Measurements from ENCODE around the gene SIN3B.

Gene SIN3B

DNA sequence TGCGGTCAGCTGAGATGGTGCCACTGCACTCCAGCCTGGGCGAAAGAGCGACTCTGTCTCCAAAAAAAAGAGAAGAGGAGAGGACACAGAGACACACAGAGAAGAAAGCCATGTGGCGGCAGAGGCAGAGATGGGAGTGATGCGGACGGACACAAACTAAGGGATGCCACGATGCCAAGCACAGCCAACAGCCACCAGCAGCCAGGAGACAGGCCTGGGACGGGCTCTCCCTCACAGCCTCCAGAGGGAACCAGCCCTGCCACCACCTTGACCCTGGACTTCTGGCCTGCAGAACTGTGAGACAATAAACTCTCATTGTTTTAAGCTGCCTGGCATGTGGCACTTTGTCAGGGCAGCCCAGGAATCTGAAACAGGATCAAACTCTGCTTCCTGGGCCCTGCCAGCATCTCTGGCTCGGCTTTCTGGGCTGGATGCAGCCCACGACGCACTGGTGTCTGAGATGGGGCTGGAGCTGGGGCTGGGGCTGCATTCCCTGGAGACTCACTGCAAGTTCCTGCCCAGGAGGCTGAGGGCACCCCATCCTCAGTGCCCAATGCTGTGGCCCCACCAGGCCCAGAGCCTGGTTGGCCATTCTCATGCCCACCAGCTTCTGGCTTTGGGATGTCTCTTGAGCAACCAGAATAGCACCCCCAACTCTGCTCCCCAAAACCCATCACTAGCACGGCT lies 62.6 kb downstream of the SIN3B start:
- no peak for TF ChIP-seq FOXA1 (IDR thresholded peaks at IDR 0.05)
- TF ChIP-seq CTBP1 (IDR thresholded peaks at IDR 0.05; ENCODE audit: borderline replicate concordance) = no peak
- TF ChIP-seq SP1 (IDR thresholded peaks at IDR 0.05) = no peak
- TF ChIP-seq L3MBTL2 (conservative IDR thresholded peaks at IDR 0.05) = no peak
- no peak for TF ChIP-seq ELF4 (IDR thresholded peaks at IDR 0.05)
- TF ChIP-seq ARNT (IDR thresholded peaks at IDR 0.05) = no peak
- TF ChIP-seq, protein P1, sequence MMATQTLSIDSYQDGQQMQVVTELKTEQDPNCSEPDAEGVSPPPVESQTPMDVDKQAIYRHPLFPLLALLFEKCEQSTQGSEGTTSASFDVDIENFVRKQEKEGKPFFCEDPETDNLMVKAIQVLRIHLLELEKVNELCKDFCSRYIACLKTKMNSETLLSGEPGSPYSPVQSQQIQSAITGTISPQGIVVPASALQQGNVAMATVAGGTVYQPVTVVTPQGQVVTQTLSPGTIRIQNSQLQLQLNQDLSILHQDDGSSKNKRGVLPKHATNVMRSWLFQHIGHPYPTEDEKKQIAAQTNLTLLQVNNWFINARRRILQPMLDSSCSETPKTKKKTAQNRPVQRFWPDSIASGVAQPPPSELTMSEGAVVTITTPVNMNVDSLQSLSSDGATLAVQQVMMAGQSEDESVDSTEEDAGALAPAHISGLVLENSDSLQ (IDR thresholded peaks at IDR 0.05) = no peak
- no peak for TF ChIP-seq HDGF (IDR thresholded peaks at IDR 0.05; ENCODE audit: borderline replicate concordance)
- TF ChIP-seq SUZ12 (IDR thresholded peaks at IDR 0.05) = no peak
- CTCF ChIA-PET = no interaction called here
- no peak for DNase-seq (ENCODE audit: extremely low spot score)
- POLR2A ChIA-PET = no interaction called here

DNA sequence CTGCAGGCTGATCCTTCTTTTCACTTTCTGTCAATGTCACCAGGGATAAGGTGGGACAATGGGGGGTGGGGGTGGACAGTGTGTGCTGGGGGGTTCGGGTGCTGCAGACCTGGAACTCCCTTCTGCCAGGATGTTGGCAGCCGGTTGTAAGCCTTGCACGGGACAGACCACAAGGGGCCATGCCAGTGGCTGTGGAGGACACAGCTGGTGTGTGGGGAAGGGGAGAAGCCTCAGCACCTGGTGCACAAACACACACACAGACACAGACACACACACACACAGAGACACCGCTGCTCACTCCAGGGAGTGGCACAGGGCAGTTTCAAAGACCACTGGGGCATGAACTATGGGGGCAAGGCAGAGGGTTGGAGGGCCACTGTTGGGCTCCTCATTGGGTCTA lies 63.2 kb downstream of the SIN3B start:
- DNase-seq (ENCODE audit: extremely low spot score) = no peak
- TF ChIP-seq SUZ12 (IDR thresholded peaks at IDR 0.05) (no peak), ELF4 (IDR thresholded peaks at IDR 0.05) (no peak), FOXK2 (IDR thresholded peaks at IDR 0.05) (no peak), BHLHE40 (IDR thresholded peaks at IDR 0.05; ENCODE audit: borderline replicate concordance) (no peak), FOXM1 (IDR thresholded peaks at IDR 0.05; ENCODE audit: borderline replicate concordance) (no peak)
- ChIA-PET POLR2A (no interaction called here), CTCF (no interaction called here)

DNA sequence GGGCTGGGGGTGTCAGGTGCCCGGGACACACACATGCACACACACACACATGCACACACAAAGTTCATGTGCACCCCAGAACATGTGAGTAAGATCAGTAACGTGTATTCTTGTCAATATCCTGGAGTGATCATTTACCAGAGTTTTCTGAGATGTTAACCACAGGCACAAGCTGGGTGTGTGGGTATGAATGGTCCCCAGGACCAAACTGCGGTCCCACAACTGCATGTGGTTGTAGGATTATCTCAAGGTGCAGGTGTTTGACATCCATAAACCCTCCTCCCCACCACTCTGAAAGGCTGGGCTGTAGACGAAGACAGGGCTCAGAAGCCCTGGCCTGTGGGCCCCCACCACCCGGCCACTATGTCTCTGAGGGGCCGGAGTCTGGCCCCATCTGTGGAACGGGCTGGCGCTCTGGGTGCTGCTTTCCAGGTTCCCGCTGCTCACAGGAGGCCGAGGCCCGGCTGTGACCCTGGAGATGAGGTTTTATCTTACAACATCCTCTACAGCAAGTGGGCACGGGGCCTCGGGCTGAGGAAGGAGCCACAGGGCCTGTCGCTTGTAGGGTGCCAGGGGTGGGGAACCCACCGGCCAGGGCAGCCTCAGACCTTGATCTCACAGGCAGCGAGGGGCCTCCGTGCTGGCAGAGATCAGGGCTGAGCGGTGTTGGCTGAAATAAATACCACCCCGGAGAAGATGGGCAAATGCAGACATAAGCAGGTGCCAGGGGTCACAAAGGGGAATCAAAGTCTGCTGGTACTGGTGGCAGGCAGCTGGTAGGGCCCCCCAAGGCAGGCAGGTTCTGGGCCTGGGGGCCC lies 63.9 kb downstream of the SIN3B start:
- POLR2A ChIA-PET = no interaction called here
- no peak for TF ChIP-seq CTBP1 (IDR thresholded peaks at IDR 0.05; ENCODE audit: borderline replicate concordance)
- no peak for TF ChIP-seq ARNT (IDR thresholded peaks at IDR 0.05)
- no peak for TF ChIP-seq SP1 (IDR thresholded peaks at IDR 0.05)
- no peak for TF ChIP-seq SUZ12 (IDR thresholded peaks at IDR 0.05)
- no peak for TF ChIP-seq NFRKB (IDR thresholded peaks at IDR 0.05)
- TF ChIP-seq, protein P1 (IDR thresholded peaks at IDR 0.05) = no peak
- no peak for TF ChIP-seq FOXK2 (IDR thresholded peaks at IDR 0.05)
- no peak for TF ChIP-seq FOXM1 (IDR thresholded peaks at IDR 0.05; ENCODE audit: borderline replicate concordance)
- TF ChIP-seq ELF4 (IDR thresholded peaks at IDR 0.05) = no peak
- TF ChIP-seq HDGF (IDR thresholded peaks at IDR 0.05; ENCODE audit: borderline replicate concordance) = no peak
- TF ChIP-seq ZNF384 (IDR thresholded peaks at IDR 0.05) = no peak
- CTCF ChIA-PET = no interaction called here
- no peak for DNase-seq (ENCODE audit: extremely low spot score)

DNA sequence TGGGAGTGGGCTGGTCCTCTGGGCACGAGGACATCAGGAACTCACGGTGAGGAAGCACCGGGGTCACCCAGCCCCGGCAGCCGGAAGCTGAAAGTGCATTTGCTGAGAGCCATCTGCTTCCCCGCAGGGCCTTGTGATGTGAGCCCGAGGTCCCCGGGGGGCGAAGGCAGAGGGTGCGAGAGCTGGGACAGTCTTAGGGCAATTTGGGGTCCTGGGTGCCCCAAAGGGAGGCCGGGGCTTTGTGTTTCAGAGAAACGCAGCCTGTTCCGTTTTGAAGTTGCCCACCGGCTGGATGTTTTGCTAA lies 64.4 kb downstream of the SIN3B start:
- DNase-seq (ENCODE audit: extremely low spot score) = no peak
- CTCF ChIA-PET = no interaction called here
- no peak for TF ChIP-seq SUZ12 (IDR thresholded peaks at IDR 0.05)
- no peak for TF ChIP-seq L3MBTL2 (conservative IDR thresholded peaks at IDR 0.05)
- TF ChIP-seq, protein P1 (IDR thresholded peaks at IDR 0.05) = no peak
- TF ChIP-seq FOXK2 (IDR thresholded peaks at IDR 0.05) = no peak
- no peak for TF ChIP-seq NFRKB (IDR thresholded peaks at IDR 0.05)
- no peak for TF ChIP-seq SP1 (IDR thresholded peaks at IDR 0.05)
- POLR2A ChIA-PET = no interaction called here

DNA sequence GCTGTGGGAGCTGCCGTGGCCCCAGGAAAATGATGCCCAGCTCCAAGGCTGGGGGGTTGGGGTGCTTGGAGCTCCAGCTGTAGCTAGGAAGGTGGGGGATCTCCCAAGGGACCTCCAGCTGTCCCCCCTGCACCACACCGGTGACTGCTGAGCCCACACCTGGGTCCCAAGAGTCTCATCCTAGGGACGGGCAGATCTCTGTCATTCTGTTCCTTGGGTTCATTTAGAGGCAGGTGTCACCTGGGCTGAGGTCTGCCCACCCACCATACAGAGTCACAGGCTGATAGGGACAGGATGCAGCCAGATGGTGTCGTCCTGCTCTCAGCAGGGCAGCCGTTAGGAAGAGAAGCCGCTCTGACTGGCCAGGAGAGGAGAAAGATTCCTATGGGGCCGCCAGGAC lies 64.9 kb downstream of the SIN3B start:
- no peak for DNase-seq (ENCODE audit: extremely low spot score)
- ChIA-PET POLR2A (no interaction called here), CTCF (no interaction called here)
- TF ChIP-seq ARNT (IDR thresholded peaks at IDR 0.05) (no peak), HDGF (IDR thresholded peaks at IDR 0.05; ENCODE audit: borderline replicate concordance) (no peak), BHLHE40 (IDR thresholded peaks at IDR 0.05; ENCODE audit: borderline replicate concordance) (no peak), ZNF384 (IDR thresholded peaks at IDR 0.05) (no peak), L3MBTL2 (conservative IDR thresholded peaks at IDR 0.05) (no peak), FOXK2 (IDR thresholded peaks at IDR 0.05) (no peak), SUZ12 (IDR thresholded peaks at IDR 0.05) (no peak), SP1 (IDR thresholded peaks at IDR 0.05) (no peak)

DNA sequence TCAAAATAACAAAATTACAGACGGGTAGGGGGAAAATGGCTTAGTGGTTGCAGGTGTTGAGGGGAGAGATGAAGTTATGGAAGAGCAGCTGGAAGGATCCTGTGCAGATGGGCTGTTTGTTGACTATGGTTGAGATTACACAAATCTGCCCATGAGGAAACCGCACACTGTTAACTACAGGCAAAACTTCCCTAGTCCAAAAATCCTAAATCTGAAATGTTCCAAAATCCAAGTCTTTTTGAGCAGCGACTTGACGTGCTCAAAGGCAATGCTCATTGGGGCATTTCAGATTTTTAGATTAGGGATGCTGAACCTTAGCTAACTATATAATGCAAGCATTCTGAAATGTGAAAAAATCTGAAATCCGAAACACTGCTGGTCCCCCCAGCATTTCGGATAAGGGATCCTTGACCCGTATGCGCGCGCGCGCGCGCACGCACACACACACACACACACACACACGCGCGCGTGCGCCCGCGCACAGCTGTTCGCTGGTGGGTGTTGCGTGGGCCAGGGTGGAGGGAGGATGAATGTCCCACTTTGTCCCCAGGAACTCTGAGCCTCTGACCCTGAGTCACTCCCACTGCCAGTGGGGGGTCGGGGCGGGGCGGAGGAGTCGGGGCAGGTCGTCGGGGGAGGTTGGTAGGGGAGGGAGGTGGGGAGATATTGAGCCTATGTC lies 66.4 kb downstream of the SIN3B start:
- ChIA-PET POLR2A (no interaction called here), CTCF (no interaction called here)
- TF ChIP-seq FOXM1 (IDR thresholded peaks at IDR 0.05; ENCODE audit: borderline replicate concordance) (no peak), SUZ12 (IDR thresholded peaks at IDR 0.05) (no peak), TARDBP (IDR thresholded peaks at IDR 0.05) (no peak), CTBP1 (IDR thresholded peaks at IDR 0.05; ENCODE audit: borderline replicate concordance) (no peak), NFRKB (IDR thresholded peaks at IDR 0.05) (no peak), L3MBTL2 (conservative IDR thresholded peaks at IDR 0.05) (no peak), FOXK2 (IDR thresholded peaks at IDR 0.05) (no peak), ARNT (IDR thresholded peaks at IDR 0.05) (no peak), ELF4 (IDR thresholded peaks at IDR 0.05) (no peak), ZNF384 (IDR thresholded peaks at IDR 0.05) (no peak), FOXA1 (IDR thresholded peaks at IDR 0.05) (no peak)
- no peak for DNase-seq (ENCODE audit: extremely low spot score)
